ENCODE data around the gene MKLN1.

MKLN1 gene

GRCh38 chr7:131466735-131467365 is 139.2 kb downstream of the MKLN1 start:
- no peak for DNase-seq (ENCODE audit: low spot score)

GRCh38 chr7:131467788-131468187 is 140.1 kb downstream of the MKLN1 start:
- no peak for DNase-seq (ENCODE audit: low spot score)

- DNase-seq (ENCODE audit: low spot score) = no peak
Observed at GRCh38 chr7:131471250-131472004, 143.8 kb downstream of the MKLN1 start.

- no peak for DNase-seq (ENCODE audit: low spot score)
Observed at GRCh38 chr7:131476740-131477139, 149.1 kb downstream of the MKLN1 start.

- DNase-seq (ENCODE audit: low spot score) = no peak
Observed at GRCh38 chr7:131480384-131481315, 153.0 kb downstream of the MKLN1 start.

- DNase-seq (ENCODE audit: low spot score) = no peak
Observed at GRCh38 chr7:131482800-131483199, 155.1 kb downstream of the MKLN1 start.

GRCh38 chr7:131483586-131483985 is 155.9 kb downstream of the MKLN1 start:
- no peak for DNase-seq (ENCODE audit: low spot score)

- no peak for DNase-seq (ENCODE audit: low spot score)
Observed at GRCh38 chr7:131486346-131486745, 158.7 kb downstream of the MKLN1 start.

GRCh38 chr7:131487217-131487616 is 159.5 kb downstream of the MKLN1 start:
- no peak for DNase-seq (ENCODE audit: low spot score)

GRCh38 chr7:131488361-131488760 is 160.7 kb downstream of the MKLN1 start:
- DNase-seq (ENCODE audit: low spot score) = no peak

- no peak for DNase-seq (ENCODE audit: low spot score)
Observed at GRCh38 chr7:131489196-131489595, 161.5 kb downstream of the MKLN1 start.

- no peak for DNase-seq (ENCODE audit: low spot score)
Observed at GRCh38 chr7:131489881-131490280, 162.2 kb downstream of the MKLN1 start.

- no peak for DNase-seq (ENCODE audit: low spot score)
Observed at GRCh38 chr7:131493081-131493480, 165.4 kb downstream of the MKLN1 start.

- no peak for DNase-seq (ENCODE audit: low spot score)
Observed at GRCh38 chr7:131493581-131493980, 165.9 kb downstream of the MKLN1 start.

- DNase-seq (ENCODE audit: low spot score) = no peak
Observed at GRCh38 chr7:131494182-131494581, 166.5 kb downstream of the MKLN1 start.

- no peak for DNase-seq (ENCODE audit: low spot score)
Observed at GRCh38 chr7:131495669-131496498, 168.2 kb downstream of the MKLN1 start.

GRCh38 chr7:131497454-131497853 is 169.8 kb downstream of the MKLN1 start:
- no peak for DNase-seq (ENCODE audit: low spot score)

- no peak for DNase-seq (ENCODE audit: low spot score)
Observed at GRCh38 chr7:131498237-131498885, 170.7 kb downstream of the MKLN1 start.

- no peak for DNase-seq (ENCODE audit: low spot score)
Observed at GRCh38 chr7:131499801-131500200, 172.1 kb downstream of the MKLN1 start.

- DNase-seq (ENCODE audit: low spot score) = no peak
Observed at GRCh38 chr7:131500357-131500756, 172.7 kb downstream of the MKLN1 start.

GRCh38 chr7:131501422-131501821 is 173.7 kb downstream of the MKLN1 start:
- DNase-seq (ENCODE audit: low spot score) = no peak
